GM19463 (cell line): ENCODE results near the gene FMN2.

Source experiments
- ATAC-seq: cut with Tn5 transposase; IDR thresholded peaks from one replicate; pipeline ENCODE4 v1.9.1; 2021; ENCODE audit warnings: mild to moderate bottlenecking, moderate library complexity; ENCODE audit not compliant: unreplicated experiment

FMN2 gene

GRCh38 chr1:240511789-240512188, 420.1 kb downstream of the FMN2 start:
- no peak for ATAC-seq

- ATAC-seq = no peak
Measured at GRCh38 chr1:240515505-240515904, 423.8 kb downstream of the FMN2 start.

DNA sequence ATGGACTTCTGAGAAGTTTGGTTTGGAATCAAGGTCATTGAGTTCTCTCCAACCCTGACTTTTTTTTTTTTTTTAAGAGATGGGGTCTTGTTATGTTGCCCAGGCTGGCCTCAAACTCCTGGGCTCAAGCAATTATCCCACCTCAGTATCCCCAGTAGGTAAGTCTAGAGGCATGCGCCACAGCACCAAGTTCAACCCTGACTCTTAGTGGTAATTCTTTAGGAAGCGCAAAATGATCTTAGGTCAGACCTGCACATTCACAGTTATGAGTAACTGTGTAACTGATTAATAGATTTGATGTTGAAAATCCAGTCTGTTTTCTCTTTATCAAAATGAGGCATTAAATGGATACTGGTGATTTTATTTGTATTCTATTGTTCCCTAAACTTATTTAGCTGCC, 424.4 kb downstream of the FMN2 start:
- no peak for ATAC-seq

DNA sequence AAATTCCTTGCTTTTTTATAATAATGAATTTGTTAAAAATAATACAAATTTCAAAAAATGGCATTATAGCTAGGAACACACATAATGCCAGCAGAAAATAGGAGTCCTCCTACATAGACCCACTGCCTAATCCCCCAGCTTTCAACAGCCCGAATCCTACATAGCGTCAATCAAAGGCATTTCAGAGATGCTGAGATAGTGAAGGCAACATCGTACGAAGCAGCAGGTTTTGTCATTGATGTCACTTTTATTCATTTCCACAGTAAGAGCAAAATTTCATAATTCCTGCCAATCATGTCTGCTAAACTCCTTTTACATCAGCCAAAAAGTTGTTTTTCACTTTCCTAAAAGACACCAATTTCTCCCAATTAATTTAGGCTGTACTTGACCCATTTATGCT, 426.2 kb downstream of the FMN2 start:
- ATAC-seq = no peak

- ATAC-seq = no peak
Measured at GRCh38 chr1:240522122-240522822, 430.6 kb downstream of the FMN2 start.

DNA sequence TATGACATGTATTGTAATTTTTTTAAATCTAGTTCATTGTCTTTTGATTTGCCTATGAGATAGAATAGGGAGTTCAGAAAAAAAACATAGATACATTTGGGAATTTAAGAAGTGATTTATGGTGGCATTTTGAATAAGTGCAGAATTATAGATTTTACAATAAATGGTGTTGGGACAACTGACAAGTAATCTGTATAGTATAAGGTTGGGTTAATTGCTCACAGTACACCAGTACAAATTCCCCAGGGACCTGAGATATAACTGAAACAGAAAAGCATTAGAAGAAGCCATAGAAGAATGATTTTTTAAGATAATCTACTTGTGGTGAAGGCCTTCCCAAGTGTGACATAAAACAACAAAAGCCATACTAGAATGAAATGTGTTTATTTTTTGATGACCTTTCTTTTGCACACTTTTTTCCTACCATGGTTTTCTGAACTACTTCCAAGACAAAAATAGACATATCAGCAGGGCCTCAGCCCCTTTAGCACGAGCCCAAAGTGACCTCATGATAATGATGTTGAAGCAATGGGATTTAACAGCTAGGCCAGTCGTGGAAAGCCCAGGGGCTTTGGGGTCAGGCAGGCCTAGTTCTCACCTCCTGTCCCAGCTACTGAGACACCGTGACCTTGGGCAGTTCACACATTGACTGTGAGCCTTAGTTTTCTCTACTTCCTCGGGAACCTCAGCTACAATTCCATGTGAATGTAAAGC, 432.8 kb downstream of the FMN2 start:
- no peak for ATAC-seq
